Cardiac septum (tissue), 1 donor: Measurements from ENCODE around the gene ZFP28. TPM values are rescaled to one million over a fixed set of nuclear protein-coding genes. Genes with fewer than 3 reads are reported as not detected.

Experiments used
- DNase-seq: peaks from one replicate; pipeline ENCODE4 v3.0.0-alpha.2; 2020; ENCODE audit warnings: low spot score
- intact Hi-C: fragments of 100-400 bp; cut with DNase I; formaldehyde crosslinking; loops from one replicate; pipeline ENCODE4 v1.14.0; 2022
- long read RNA-seq: library from polyadenylated mRNA; unstranded; transcript quantifications from one replicate; pipeline ENCODE4 v2.0.0, GENCODE V29; 2021
- total RNA-seq: library from RNA; stranded (reverse); fragmentation: NEBNext Ultra II Directional; extraction: Animal tissue kit (Norgen Biotek cat#: 25700); gene quantifications from one replicate; pipeline ENCODE4 v1.2.1, GENCODE V29; 2021
- donor health status: DM: no; HTN: no; CAD: no.

ZFP28 gene
- total RNA-seq, result 9.9 TPM
- long read RNA-seq, full-length matches to known transcripts, result 22 of 30 reads
- long read RNA-seq, partial matches to known transcripts, result 2 of 30 reads
- long read RNA-seq, other reads (novel, unspliced or antisense), result 6 of 30 reads

- intact Hi-C loops, result loop anchor here (1.0 to 5.0 kb wide), 5 partner anchors 28 to 147 kb away; partner anchors contain the start of genes ZNF470, ZNF471, ZNF582 and ZNF667
- DNase-seq, result peak; percentile 89
These were observed at the start of gene ZFP28 for GRCh38 chr19:56538761-56539263. Gene ZFP28 (plus strand): TSS chr19:56538948. CDS start chr19:56539019, 71 bp downstream.

DNA sequence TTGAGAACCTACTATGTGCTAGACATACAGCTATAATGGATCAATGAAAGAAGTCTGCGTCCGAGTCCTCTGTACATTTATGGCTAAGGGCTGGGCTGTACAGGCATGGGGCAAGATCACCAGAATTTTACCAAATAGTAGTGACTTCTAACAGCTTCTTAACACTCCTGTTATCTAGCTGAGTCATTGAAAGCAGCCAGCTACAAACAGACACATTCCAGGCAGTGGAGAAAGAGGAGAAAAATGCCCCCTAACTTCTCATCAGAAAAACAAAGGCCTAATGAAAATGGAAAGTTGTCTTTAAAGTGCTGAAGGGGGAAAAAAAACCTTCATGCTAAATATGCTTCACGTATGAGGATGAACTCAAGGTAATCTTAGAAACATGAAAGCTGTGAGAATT, 47.3 kb upstream of the ZFP28 start:
- intact Hi-C loops, result no loop called here
- DNase-seq, result no peak

DNA sequence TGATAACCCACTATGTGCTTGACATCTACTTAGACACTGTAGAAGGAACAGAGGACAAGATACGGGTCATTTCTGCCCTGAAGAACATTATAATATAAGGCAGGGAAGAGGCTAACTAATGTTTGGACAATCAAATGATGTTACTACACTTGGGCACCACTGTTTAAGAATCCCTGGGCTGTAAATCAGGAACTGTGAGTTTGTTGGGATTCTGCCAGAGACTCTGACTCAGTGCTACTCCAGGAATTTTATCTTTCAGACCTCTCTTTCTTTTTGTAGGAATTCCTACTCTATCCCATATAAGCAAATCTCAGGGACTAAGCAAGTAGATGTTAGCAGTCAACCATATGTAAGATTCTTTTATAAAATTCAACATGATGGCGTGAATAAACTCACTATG, 34.2 kb upstream of the ZFP28 start:
- intact Hi-C loops, result loop anchor here (10.0 kb wide), 1 partner anchor 90 kb away; the partner anchor contains the start of gene ZNF71

DNA sequence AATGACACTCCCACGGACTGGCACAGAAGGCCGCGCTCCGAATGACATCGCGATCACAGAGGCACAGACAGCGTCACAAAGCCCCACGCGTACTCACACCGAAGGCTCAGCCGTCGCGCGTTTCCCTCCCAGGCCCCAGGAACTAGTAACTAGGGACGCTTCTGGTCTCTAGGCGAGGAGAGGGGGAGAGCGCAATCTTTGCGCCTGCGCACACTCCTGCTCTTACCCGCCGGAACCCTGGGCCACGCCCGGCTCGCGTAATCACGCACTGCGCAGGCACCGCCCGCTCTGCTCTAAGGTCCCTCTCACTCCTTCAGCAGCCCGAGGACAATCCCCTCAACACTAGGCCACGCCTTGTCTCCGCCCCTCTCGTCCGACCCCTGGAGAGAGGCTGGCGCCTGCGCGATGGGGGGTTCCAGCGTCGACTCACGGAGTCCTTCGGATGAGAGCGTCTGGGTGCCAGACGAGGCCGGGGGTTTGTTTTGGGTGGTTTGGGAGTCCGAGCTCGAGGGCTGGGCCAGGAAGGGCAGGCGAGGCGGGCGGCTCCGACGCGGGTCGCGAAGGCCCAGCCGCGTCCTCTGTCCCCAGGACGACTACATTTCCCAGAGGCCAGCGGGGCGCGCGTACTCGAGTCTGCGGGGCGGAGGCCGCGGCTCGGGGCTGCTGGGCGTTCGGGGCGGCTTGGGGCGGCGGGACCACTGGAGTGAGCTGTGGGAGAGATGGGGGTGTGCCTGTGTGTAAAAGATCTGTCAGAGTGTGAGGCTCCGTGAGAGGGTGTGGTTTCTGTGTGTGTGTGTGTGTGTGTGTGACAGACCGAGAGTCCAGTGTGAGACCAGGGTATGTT, 31.1 kb upstream of the ZFP28 start, which contains the start of gene ZNF471:
ZNF471 (plus strand) TSS at position 410 of the 844 bp plus-strand sequence. CDS start 3,717 bp downstream, outside the sequence.
- intact Hi-C loops, result loop anchor here (1.0 to 10.0 kb wide), 4 partner anchors 30 to 87 kb away; partner anchors contain the start of genes ZFP28, ZNF470, ZNF667 and ZNF71
- DNase-seq, result peak; percentile 98

More for the DNA sequence above, 34.2 kb upstream of the ZFP28 start:
- DNase-seq, result no peak

- intact Hi-C loops, result loop anchor here (10.0 kb wide), 1 partner anchor 86 kb away; the partner anchor contains the start of gene ZNF71
- no peak for DNase-seq
These were observed 30.4 kb upstream of the ZFP28 start for GRCh38 chr19:56508290-56508778.

GRCh38 chr19:56525214-56525860, 13.4 kb upstream of the ZFP28 start:
- intact Hi-C loops, result no loop called here
- DNase-seq, result no peak

GRCh38 chr19:56537442-56537841, 1.3 kb upstream of the ZFP28 start:
- intact Hi-C loops, result loop anchor here (5.0 kb wide), 1 partner anchor 145 kb away; the partner anchor contains the start of gene ZNF582
- DNase-seq, result no peak

DNA sequence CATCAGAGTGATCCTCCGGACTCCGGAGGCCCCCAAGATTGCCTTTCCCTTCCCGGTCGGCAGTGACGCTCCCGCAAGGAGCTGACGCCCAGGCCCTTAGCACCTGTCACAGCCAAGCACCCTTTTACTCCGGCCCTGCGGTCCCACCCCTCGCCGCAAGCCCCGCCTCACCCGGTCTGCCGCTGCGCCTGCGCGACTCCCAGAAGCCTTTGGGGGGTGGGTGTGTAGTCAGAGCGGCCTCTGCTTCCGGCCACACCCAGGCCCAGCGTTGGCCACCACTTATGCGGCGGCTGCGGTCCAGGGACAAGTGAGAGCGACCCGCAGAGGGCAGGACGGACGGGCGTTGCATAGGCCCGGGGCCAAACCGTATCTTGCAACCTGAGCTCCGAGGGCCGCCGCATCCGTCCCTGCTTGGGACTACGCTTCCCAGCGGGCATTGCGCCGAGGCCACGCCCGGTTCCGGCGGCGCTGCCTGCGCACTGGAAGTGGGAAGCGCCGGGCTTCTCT, 441 bp upstream of the ZFP28 start:
- DNase-seq, result peak; percentile 96
- intact Hi-C loops, result loop anchor here (1.0 to 5.0 kb wide), 5 partner anchors 28 to 146 kb away; partner anchors contain the start of genes ZNF470, ZNF471, ZNF582 and ZNF667

GRCh38 chr19:56543776-56544175, 5.0 kb downstream of the ZFP28 start:
- intact Hi-C loops, result no loop called here
- DNase-seq, result no peak

- intact Hi-C loops, result no loop called here
- DNase-seq, result no peak
These were observed 8.8 kb downstream of the ZFP28 start for GRCh38 chr19:56547535-56547934.

DNA sequence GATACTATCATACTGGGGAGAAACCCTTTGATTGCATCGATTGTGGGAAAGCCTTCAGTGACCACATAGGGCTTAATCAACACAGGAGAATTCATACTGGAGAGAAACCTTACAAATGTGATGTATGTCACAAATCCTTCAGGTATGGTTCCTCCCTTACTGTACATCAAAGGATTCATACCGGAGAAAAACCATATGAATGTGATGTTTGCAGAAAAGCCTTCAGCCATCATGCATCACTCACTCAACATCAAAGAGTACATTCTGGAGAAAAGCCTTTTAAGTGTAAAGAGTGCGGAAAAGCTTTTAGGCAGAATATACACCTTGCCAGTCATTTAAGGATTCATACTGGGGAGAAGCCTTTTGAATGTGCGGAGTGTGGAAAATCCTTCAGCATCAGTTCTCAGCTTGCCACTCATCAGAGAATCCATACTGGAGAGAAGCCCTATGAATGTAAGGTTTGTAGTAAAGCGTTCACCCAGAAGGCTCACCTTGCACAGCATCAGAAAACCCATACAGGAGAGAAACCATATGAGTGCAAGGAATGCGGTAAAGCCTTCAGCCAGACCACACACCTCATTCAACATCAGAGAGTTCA, 15.6 kb downstream of the ZFP28 start:
- DNase-seq, result no peak
- intact Hi-C loops, result no loop called here

- no peak for DNase-seq
- intact Hi-C loops, result no loop called here
These were observed 24.0 kb downstream of the ZFP28 start for GRCh38 chr19:56562766-56563165.

GRCh38 chr19:56566904-56567273, 28.1 kb downstream of the ZFP28 start:
- intact Hi-C loops, result loop anchor here (2.0 kb wide), 3 partner anchors 28 to 60 kb away; partner anchors contain the start of genes ZFP28, ZNF471 and ZNF71
- DNase-seq, result peak; percentile 78

DNA sequence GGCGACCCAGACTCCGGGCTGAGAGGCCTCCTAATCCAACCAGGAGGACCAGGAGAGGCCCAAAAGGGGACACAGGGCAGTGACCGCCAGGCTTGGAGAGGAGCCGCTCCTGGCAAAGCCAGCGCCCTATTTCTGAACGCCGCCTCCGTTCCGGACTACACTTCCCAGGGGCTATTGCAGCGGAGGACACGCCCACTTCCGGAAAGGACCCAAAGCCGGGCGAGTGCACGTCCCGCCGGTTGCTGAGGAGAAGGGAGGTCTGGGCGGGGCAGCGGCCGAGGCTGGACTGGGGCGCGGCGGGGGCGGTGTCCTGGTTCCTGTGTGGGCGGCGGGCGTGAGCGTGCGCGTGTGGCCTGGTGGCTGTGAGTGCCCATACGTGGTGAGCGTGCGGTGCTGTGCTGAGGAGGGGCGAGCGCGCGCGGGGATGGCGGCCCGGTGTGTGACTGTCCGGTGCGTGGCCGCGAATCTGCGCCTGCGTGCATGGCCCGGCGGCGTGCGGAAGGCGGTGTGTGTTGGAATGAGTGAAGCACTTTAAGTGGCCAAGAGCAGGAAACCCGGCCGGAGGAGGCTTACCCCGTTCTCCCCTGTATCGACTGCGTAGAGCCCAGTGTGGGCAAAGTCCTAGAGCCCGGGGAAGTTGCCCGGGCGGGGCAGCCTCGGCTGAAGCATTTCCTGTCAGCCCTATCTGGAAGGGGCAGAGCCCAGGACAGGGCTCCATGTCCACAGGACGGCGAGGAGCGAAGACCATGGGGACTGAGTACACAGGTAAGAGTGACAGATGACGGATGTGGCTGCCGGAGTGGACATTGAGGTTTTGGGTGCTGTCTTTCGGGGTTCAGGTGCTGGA, 28.7 kb downstream of the ZFP28 start, which contains the start of gene ZNF470:
ZNF470 (plus strand) TSS at position 195 of the 847 bp plus-strand sequence. CDS start 2,844 bp downstream, outside the sequence.
- peak; percentile 96 for DNase-seq
- intact Hi-C loops, result loop anchor here (2.0 kb wide), 3 partner anchors 27 to 61 kb away; partner anchors contain the start of genes ZFP28, ZNF471 and ZNF71

DNA sequence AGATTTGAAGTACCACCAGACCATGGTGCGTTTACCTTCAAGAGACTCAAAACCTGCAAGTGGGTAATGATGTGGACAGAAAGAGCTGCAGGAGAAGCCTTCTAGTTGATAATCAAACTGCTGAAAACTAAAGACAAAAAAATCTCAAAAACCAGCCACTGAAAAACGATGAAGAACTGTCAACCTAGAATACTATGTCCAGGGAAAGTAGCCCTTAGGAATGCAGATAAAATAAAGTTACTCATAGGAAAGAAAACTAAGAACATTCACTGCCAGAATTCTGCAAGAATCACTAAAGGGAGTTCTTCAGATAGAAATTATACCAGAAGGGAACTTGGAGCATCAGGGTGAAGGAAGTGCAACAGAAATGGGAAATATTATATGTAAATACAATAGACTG, 33.8 kb downstream of the ZFP28 start:
- intact Hi-C loops, result no loop called here
- DNase-seq, result no peak

- DNase-seq, result no peak
- intact Hi-C loops, result no loop called here
These were observed 35.2 kb downstream of the ZFP28 start for GRCh38 chr19:56573914-56574313.

DNA sequence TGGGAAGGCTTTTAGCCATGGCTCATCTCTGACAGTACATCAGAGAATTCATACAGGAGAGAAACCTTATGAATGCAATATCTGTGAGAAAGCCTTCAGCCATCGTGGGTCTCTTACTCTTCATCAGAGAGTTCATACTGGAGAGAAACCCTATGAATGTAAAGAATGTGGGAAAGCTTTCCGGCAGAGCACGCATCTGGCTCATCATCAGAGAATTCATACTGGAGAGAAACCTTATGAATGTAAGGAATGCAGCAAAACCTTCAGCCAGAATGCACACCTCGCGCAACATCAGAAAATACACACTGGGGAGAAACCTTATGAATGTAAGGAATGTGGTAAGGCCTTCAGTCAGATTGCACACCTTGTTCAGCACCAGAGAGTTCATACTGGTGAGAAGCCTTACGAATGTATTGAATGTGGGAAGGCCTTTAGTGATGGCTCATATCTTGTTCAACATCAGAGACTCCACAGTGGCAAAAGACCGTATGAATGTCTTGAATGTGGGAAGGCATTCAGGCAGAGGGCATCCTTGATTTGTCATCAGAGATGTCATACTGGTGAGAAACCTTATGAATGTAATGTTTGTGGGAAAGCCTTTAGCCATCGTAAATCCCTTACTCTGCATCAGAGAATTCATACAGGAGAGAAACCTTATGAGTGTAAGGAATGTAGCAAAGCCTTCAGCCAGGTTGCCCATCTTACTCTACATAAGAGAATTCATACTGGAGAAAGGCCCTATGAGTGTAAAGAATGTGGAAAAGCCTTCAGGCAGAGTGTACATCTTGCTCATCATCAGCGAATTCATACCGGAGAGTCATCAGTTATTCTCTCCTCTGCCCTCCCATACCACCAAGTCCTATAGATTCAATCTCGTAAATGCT, 39.2 kb downstream of the ZFP28 start:
- DNase-seq, result no peak
- intact Hi-C loops, result no loop called here
